ENCODE results near the gene MYO5C.

DNA sequence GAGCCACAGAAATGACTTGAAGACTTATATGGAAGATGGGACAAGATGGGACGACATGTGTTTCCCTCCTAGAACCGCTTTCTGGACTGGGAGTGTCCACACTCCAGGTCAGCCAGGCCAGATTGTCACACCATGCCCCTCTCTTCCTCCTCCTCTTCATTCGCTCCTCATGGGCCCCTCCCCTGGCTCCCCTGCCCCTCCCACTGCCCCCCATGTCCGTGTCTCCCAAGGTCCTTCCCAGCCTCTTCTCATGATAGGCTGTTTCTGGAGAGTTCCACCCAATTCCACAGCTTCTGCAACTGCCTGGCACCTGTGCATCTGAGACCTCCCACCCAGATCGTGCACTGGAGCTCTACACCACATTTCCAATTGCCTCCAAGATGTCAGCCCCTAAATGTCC lies 6.6 kb downstream of the MYO5C start:
- TF ChIP-seq, protein P1, sequence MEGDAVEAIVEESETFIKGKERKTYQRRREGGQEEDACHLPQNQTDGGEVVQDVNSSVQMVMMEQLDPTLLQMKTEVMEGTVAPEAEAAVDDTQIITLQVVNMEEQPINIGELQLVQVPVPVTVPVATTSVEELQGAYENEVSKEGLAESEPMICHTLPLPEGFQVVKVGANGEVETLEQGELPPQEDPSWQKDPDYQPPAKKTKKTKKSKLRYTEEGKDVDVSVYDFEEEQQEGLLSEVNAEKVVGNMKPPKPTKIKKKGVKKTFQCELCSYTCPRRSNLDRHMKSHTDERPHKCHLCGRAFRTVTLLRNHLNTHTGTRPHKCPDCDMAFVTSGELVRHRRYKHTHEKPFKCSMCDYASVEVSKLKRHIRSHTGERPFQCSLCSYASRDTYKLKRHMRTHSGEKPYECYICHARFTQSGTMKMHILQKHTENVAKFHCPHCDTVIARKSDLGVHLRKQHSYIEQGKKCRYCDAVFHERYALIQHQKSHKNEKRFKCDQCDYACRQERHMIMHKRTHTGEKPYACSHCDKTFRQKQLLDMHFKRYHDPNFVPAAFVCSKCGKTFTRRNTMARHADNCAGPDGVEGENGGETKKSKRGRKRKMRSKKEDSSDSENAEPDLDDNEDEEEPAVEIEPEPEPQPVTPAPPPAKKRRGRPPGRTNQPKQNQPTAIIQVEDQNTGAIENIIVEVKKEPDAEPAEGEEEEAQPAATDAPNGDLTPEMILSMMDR (IDR thresholded peaks at IDR 0.05), result no peak
- no peak for TF ChIP-seq POLR2AphosphoS5 (IDR thresholded peaks at IDR 0.05)

Data from upper lobe of left lung (tissue), 4 donors.